GM21576 (cell line): ENCODE data around the gene UMAD1.

Experiments
- ATAC-seq: cut with Tn5 transposase; IDR thresholded peaks from one replicate; pipeline ENCODE4 v1.9.1; 2021; ENCODE audit warnings: mild to moderate bottlenecking, moderate library complexity; ENCODE audit not compliant: unreplicated experiment

The UMAD1 gene

GRCh38 chr7:7918736-7919448, 278.3 kb downstream of the UMAD1 start:
- no peak for ATAC-seq

DNA sequence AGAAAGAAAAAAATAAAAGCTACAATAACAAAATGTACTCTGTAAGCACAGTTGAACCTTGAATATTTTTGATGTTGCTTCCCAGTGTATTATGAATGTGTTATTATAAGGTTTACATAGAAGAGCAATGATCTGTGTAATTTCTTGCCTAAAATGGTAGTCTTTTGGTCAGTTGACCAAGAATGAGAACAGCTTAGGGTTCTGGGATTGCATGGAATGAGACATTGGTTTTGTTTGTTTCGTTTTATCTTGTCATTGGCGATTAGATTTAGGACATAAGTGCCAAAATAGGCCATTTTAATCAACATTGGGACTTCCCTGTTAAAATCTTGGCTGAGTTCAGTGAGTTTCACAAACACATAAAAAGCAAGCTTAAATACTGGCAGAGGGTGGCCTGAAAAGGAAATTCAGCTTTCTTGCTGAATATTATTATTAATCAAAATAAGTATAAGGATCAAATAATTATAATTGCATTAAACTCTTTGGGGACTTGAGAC, 278.9 kb downstream of the UMAD1 start:
- no peak for ATAC-seq

DNA sequence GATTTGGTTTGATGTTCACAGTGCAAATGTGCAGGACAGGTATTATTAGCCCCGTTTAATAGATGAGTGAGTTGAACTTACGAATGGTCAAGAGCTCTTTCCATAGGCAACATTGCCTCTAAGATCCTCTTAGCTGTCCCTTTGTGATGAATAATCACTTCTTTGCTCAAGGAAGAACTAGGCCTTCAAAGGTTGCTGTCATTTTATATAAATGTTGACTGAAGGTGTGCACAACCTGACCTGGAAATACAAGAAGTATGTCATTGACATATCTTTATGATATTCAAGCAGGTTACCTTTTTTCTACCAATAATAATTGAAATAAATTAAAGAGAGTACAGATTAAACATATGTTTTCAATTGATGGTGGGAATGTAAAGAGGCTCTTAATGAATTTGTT, 279.5 kb downstream of the UMAD1 start:
- ATAC-seq = no peak

- peak; percentile 95 for ATAC-seq
These were observed 279.9 kb downstream of the UMAD1 start for GRCh38 chr7:7920481-7920880.

DNA sequence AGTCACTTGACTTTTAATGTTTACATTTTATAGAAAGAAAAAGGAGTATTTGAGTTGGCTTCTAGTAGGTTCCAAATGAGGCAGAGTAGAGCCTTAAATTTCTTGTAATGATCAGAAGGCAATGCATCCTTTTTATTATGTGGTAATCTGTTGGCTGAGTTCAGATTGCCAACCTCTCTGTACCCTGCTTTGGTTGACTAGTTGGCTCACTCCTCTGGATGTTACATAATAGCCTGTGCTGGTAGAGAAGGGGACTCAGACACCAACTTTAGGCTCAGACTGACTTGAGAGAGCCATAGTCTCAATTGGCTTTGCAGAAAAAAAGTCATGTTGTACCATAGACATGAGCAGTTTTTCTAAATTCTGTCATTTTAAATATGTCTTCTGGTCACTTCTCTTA, 281.3 kb downstream of the UMAD1 start:
- ATAC-seq = no peak

DNA sequence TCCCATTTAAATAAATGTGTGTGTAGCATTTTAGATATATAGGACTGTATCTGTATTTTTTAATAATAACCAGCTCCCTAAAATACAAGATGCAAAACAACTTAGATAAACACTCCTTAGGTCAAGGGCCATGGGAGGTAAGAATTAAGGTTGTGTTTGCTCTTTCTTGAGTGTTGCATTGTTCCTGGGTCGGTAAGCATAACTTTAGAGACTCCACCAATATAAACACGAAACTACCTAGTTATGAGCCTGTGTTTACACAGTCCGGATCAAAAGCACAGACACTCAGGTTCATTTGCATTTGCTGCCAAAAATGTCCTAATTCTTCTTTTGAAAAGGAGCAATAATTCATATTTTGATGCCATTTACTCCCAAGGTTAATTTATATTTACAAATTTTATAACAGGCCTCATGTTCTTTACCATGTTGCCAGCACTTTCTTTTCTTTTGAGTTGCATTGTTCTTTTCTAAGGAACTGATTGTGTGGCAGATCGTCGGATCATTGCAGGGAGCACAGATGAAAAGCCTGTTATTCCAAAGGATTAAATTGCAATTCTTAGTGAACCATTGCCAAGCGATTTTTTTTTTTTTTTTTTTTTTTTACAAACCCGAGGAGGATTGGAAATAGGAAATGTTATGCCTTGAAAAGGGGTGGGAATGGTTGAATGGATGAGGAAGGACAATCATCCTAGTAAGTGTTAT, 282.3 kb downstream of the UMAD1 start:
- no peak for ATAC-seq

DNA sequence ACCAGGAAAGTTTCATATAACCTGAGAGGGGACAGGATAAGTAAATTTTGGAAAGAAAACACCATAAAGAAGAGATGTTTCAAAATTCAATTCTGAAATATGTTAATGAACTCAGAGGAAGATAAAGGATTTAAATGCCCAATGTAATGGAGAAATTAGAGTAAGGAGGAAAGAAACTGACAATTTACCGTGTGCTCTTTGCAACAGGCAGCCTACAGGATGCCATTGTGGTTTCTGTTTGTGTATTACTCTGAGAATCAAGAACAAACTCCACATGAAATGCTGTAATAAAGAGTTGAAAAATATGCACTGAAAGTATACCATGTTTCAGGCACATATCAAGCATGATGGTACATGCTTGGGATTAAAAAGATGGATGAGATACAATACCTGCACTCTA, 283.3 kb downstream of the UMAD1 start:
- no peak for ATAC-seq

DNA sequence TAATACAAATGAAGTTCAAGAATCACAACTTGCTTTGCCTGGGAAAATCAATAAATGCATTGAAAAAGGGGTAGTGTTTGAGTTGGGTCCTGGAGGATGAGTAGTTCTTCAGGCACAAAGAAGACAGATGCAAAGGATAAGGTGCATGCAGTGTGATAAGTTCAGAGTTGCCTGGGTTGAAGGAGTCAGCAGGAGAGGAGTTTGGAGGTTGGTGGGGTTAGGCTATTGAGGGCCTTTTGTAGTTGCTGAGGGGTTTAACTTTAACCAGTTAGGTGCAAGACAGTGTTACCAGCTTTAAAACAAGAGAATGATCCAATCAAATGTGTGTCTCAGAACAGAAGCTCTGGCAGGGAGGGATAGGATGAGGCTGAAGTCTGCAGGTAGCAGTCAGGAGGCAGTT, 283.8 kb downstream of the UMAD1 start:
- ATAC-seq = no peak
